Gastroesophageal sphincter (tissue), 4 donors: Measurements from ENCODE around the gene TJAP1. TPM values are rescaled to one million over a fixed set of nuclear protein-coding genes. Genes with fewer than 3 reads are reported as not detected.

ENCODE experiments used
- ATAC-seq: fragments of 150-250 bp; one replicate; pipeline ENCODE4 v1.9.1; 2016; ENCODE audit warnings: mild to moderate bottlenecking, moderate library complexity
- H3K27ac ChIP-seq, 4 donors: fragments of 200-600 bp; sonication (generic) in 3 of 4; 1 replicate in 3 of 4; 2 replicates in 1 of 4; pipeline ENCODE4 v1.5.1; 2016 to 2019
- H3K27me3 ChIP-seq: fragments of 200-600 bp; sonication (generic); one replicate; pipeline ENCODE4 v1.5.1; 2019
- H3K36me3 ChIP-seq, 2 donors: fragments of 200-600 bp; sonication (generic); one replicate each; pipeline ENCODE4 v1.5.1; 2019; ENCODE audit warnings: control low read depth in 1 of 2
- H3K4me1 ChIP-seq, 3 donors: fragments of 200-600 bp; sonication (generic); 1 replicate in 2 of 3; 2 replicates in 1 of 3; pipeline ENCODE4 v1.5.1; 2016 to 2019; ENCODE audit warnings: control low read depth in 2 of 3
- H3K4me3 ChIP-seq, 2 donors: fragments of 200-600 bp; sonication (generic); one replicate each; pipeline ENCODE4 v1.5.1; 2019; ENCODE audit warnings: mild to moderate bottlenecking in 1 of 2, moderate library complexity in 1 of 2
- H3K9me3 ChIP-seq, 3 donors: fragments of 200-600 bp; sonication (generic); one replicate each; pipeline ENCODE4 v1.5.1; 2017 to 2019; ENCODE audit warnings: control low read depth in 2 of 3
- EP300 ChIP-seq: sonication (generic); formaldehyde crosslinking; IDR thresholded peaks from one replicate; pipeline ENCODE4 v1.6.1; 2017; ENCODE audit warnings: antibody characterized with exemption, mild to moderate bottlenecking
- POLR2A ChIP-seq, 2 donors: fragments of 450-650 bp; IDR thresholded peaks; one replicate each; pipeline ENCODE4 v1.6.1; 2017; ENCODE audit warnings: antibody characterized with exemption in 2 of 2, mild to moderate bottlenecking in 2 of 2, moderate library complexity in 1 of 2
- POLR2AphosphoS5 ChIP-seq: sonication (generic); formaldehyde crosslinking; IDR thresholded peaks from one replicate; pipeline ENCODE4 v1.6.1; 2017; ENCODE audit warnings: antibody characterized with exemption
- WGBS, 2 donors: methylation state at CpG; one replicate each; pipeline ENCODE4 v1.1.5; 2018; ENCODE audit warnings: low coverage in 1 of 2; 5-methylcytosine and 5-hydroxymethylcytosine counted together
- total RNA-seq, 4 donors: library from RNA; depleted of rRNA; stranded (reverse); fragments of >200 nt; gene quantifications; one replicate each; pipeline ENCODE4 v1.1.0, GENCODE V29; 2016
- TF ChIP-seq, protein P1 (sequence below), 4 experiments: fragments of 200-600 bp in 2 of 4; fragments of 450-650 bp in 2 of 4; sonication (generic) in 1 of 4; IDR thresholded peaks; one replicate each; pipeline ENCODE4 v1.5.1; 2017 to 2019; ENCODE audit warnings: antibody characterized with exemption in 4 of 4, mild to moderate bottlenecking in 2 of 4, moderate library complexity in 2 of 4

TJAP1 gene
- total RNA-seq, 4 donors from 2014 or later: 20.1 to 36.0 (median 27.8) TPM

DNA sequence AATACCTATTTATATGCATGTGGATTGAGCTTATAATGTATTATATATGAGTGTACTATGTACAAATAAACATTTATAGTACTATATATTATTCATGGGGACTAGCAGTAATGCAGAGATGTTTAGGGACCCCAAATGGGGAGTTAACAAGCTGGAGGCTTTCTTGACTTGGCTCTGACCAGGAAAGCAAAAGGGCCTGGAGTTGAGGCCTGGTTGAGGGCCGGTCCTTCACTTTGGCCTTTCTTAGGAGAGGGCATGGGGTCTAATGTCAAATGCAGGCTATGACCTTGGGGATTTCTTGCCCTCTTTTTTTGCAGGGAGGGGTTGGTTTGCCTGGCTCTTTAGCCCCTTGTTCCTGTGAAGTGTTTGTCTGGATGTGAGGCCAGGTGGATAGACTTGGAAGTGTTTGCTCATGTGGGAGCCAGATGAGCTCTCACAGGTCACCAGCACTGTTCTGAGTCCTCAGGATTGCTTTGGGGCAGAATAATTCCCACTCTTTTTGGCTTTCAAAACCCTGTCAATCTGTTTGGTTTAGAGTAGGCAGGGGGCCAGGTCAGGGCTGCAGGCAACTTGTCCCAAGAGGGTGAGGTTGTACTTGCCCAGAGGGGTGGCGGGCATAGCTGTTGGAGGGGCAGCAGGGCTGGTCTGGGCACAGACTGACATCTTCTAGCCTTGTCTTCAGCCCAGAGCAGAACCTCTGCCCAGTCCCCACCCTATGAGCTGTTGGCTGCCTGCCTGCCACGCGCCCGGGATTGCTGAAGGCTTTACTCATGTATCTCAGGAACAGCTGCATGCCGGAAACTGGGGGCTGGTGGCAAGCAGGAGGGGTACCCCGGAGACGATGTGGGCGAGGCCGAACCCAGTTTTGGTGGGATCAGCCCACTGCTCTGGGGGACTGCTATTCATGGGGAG, 14.6 kb downstream of the TJAP1 start:
- Histone ChIP-seq H3K27me3 (no peaks in the 10 kb centered on the region), H3K4me1 (peaks cover 2 to 29% (median 23%) of the 10 kb centered on the region in 3 donors), H3K9me3 (no peaks in the 10 kb centered on the region), H3K4me3 (no peak overlapping the region), H3K27ac (peak overlapping the region in 3 of 4 donors; percentile 65 to 75 (median 69)), H3K36me3 (peaks cover 0 to 4% of the 10 kb centered on the region in 2 donors)
- peak; percentile 69 for TF ChIP-seq POLR2AphosphoS5
- TF ChIP-seq, protein P1, sequence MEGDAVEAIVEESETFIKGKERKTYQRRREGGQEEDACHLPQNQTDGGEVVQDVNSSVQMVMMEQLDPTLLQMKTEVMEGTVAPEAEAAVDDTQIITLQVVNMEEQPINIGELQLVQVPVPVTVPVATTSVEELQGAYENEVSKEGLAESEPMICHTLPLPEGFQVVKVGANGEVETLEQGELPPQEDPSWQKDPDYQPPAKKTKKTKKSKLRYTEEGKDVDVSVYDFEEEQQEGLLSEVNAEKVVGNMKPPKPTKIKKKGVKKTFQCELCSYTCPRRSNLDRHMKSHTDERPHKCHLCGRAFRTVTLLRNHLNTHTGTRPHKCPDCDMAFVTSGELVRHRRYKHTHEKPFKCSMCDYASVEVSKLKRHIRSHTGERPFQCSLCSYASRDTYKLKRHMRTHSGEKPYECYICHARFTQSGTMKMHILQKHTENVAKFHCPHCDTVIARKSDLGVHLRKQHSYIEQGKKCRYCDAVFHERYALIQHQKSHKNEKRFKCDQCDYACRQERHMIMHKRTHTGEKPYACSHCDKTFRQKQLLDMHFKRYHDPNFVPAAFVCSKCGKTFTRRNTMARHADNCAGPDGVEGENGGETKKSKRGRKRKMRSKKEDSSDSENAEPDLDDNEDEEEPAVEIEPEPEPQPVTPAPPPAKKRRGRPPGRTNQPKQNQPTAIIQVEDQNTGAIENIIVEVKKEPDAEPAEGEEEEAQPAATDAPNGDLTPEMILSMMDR (IDR thresholded peaks at IDR 0.05): no peak
- peak; percentile 83 for ATAC-seq
- 45 to 63% methylated on average over 1 of the region's 10 CpGs for WGBS, 2 donors

DNA sequence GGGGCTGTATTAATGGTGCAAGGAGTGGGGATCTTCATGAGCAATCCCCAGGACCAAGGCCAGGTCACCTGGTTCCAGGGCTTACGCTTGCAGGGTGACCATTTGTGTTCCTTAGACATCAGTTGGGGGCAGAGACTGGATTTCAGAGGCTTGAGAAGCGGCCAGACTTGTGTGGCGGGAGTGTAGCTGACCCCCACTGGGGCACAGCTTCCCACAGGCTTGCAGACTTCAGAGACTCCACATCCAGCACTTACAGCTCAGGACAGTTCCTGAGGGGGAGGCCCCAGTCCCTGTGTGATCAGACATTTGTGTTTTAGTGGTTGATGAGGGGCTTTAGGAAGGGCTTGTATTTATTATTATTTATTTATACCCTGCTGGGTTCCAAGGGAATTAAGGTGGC, 15.3 kb downstream of the TJAP1 start:
- 46% methylated on average over 2 of the region's 3 CpGs; no CpG with 5 or more reads in 1 of the 2 donors for WGBS, 2 donors
- Histone ChIP-seq H3K27me3 (no peaks in the 10 kb centered on the region), H3K9me3 (no peaks in the 10 kb centered on the region), H3K36me3 (peaks cover 0 to 3% of the 10 kb centered on the region in 2 donors), H3K4me3 (no peak overlapping the region), H3K4me1 (peaks cover 2 to 29% (median 28%) of the 10 kb centered on the region in 3 donors), H3K27ac (peak overlapping the region in 3 of 4 donors; percentile 65 to 75 (median 69))
- peak; percentile 44 for ATAC-seq
- TF ChIP-seq POLR2A (IDR thresholded peaks at IDR 0.05): no peak
- TF ChIP-seq, protein P1 (IDR thresholded peaks at IDR 0.05): no peak
- TF ChIP-seq POLR2AphosphoS5: no peak
- TF ChIP-seq EP300: no peak

DNA sequence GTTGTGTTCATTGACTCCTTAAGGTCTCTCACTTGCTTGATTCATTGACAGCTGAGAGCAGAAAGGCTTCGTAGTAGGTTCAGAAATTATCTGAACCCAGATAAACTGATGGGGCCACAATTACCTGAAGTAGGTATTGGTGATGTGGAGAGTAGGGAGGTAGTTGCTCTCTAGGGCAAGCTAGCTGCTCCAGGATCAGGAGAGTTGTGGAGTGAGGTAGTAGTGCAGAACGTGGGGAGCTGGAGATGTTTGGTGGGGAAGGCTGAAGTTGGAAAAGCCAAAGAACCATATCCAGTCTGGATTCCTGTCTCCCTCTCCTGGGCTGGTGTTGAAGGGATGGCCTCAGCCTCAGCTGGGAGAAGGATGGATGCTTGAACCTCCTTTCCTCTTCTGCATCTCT, 15.9 kb downstream of the TJAP1 start:
- Histone ChIP-seq H3K27ac (peak overlapping the region in 2 of 4 donors; percentile 69 to 75), H3K27me3 (no peaks in the 10 kb centered on the region), H3K4me1 (peaks cover 2 to 31% (median 29%) of the 10 kb centered on the region in 3 donors), H3K4me3 (no peak overlapping the region), H3K9me3 (no peaks in the 10 kb centered on the region), H3K36me3 (peaks cover 0 to 8% of the 10 kb centered on the region in 2 donors)
- no peak for ATAC-seq
- WGBS, 2 donors: 64 to 70% methylated on average over 1 to 2 of the region's 2 CpGs
- TF ChIP-seq POLR2A (IDR thresholded peaks at IDR 0.05) (no peak), POLR2AphosphoS5 (no peak), EP300 (no peak)
- TF ChIP-seq, protein P1 (IDR thresholded peaks at IDR 0.05): no peak

DNA sequence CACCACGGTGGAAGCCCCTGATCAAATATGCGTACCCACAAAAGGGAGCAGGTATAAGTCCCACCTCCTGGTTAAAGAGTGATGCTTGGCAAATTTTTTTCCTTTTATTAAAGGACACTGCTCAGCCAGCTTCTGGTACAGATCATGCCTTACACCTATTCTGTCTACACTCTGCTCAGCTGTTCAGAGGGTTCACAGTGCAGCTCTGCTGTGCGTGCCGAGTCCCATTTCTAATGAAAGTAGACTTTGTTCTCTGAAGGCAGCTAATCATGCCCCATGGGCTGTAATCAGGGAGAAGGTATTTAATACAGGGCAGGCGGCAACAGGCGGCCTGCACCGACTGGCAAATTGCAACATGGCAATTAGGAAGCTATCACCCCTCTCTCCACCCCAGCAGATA, 16.5 kb downstream of the TJAP1 start:
- TF ChIP-seq POLR2A (IDR thresholded peaks at IDR 0.05) (no peak), EP300 (no peak), POLR2AphosphoS5 (no peak)
- TF ChIP-seq, protein P1 (IDR thresholded peaks at IDR 0.05): no peak
- Histone ChIP-seq H3K27me3 (no peaks in the 10 kb centered on the region), H3K9me3 (no peaks in the 10 kb centered on the region), H3K36me3 (peaks cover 0 to 14% of the 10 kb centered on the region in 2 donors), H3K4me3 (no peak overlapping the region), H3K4me1 (peaks cover 2 to 31% (median 29%) of the 10 kb centered on the region in 3 donors), H3K27ac (no peak overlapping the region)
- ATAC-seq: no peak
- WGBS, 2 donors: 84% methylated on average over 6 of the region's 7 CpGs; no CpG with 5 or more reads in 1 of the 2 donors
